Measurements from ENCODE around the gene FOXL3.

The FOXL3 gene

GRCh38 chr7:338295-339061 lies 48.5 kb downstream of the FOXL3 start:
- DNase-seq (ENCODE audit: low read depth in 2 of 2) = no peak

GRCh38 chr7:339062-339342 lies 49.0 kb downstream of the FOXL3 start:
- DNase-seq (ENCODE audit: low read depth in 2 of 2) = no peak

GRCh38 chr7:339696-340095 lies 49.7 kb downstream of the FOXL3 start:
- no peak for DNase-seq (ENCODE audit: low read depth in 2 of 2)

- DNase-seq (ENCODE audit: low read depth in 2 of 2) = no peak
Observed at GRCh38 chr7:340200-340937, 50.4 kb downstream of the FOXL3 start.

All from fibroblast of skin of left quadriceps (primary cell).